Keratinocyte (primary cell): Measurements from ENCODE around the gene MAGI2. TPM values are rescaled to one million over a fixed set of nuclear protein-coding genes. Genes with fewer than 3 reads are reported as not detected.
A peak's percentile ranks its signal among the peaks of the same experiment; 100 is the strongest.

Experiments used
- DNase-seq: peaks from one replicate; pipeline ENCODE4 v3.0.0-alpha.2; 2011; ENCODE audit warnings: low read depth, missing footprints, low spot score
- FAIRE-seq: peaks from 2 replicates; lab custom pipeline; 2011; peaks lifted over from hg19 to GRCh38; lab: Jason Lieb, UNC
- H2AFZ ChIP-seq: 2 replicates; pipeline ENCODE4 v1.6.0; 2012; ENCODE audit warnings: low read length, control low read depth, inconsistent platforms; ENCODE audit not compliant: control insufficient read depth
- H3K27ac ChIP-seq: 2 replicates; pipeline ENCODE4 v1.5.1; 2011; ENCODE audit warnings: low read length; ENCODE audit not compliant: control insufficient read depth, insufficient read depth
- H3K27me3 ChIP-seq: 3 replicates; pipeline ENCODE4 v1.6.0; 2011; ENCODE audit warnings: low read length; ENCODE audit not compliant: control insufficient read depth, insufficient read depth; ENCODE audit errors: extremely low read depth
- H3K36me3 ChIP-seq, 2 experiments: 2 replicates in 1 of 2; 3 replicates in 1 of 2; pipeline ENCODE4 v1.5.1; 2011; ENCODE audit warnings: low read length in 2 of 2, mild to moderate bottlenecking in 1 of 2; ENCODE audit not compliant: control insufficient read depth in 2 of 2, insufficient read depth in 2 of 2; ENCODE audit errors: extremely low read depth in 1 of 2
- H3K4me1 ChIP-seq: 3 replicates; pipeline ENCODE4 v1.5.1; 2011; ENCODE audit warnings: low read length; ENCODE audit not compliant: control insufficient read depth, insufficient read depth; ENCODE audit errors: extremely low read depth
- H3K4me2 ChIP-seq: 3 replicates; pipeline ENCODE4 v1.6.0; 2011; ENCODE audit warnings: low read depth, low read length; ENCODE audit not compliant: control insufficient read depth, insufficient read depth; ENCODE audit errors: extremely low read depth
- H3K4me3 ChIP-seq, 3 experiments: fragments of 200-600 bp in 1 of 3; sonication (generic) in 1 of 3; 2 replicates in 2 of 3; 3 replicates in 1 of 3; pipeline ENCODE4 v1.5.1; 2011 to 2016; ENCODE audit warnings: low read length in 3 of 3, mild to moderate bottlenecking in 3 of 3, control low read depth in 2 of 3, inconsistent platforms in 1 of 3, low read depth in 1 of 3, mixed read lengths in 1 of 3, mixed run types in 1 of 3, moderate library complexity in 1 of 3; ENCODE audit not compliant: control insufficient read depth in 2 of 3, insufficient read depth in 2 of 3; ENCODE audit errors: extremely low read depth in 1 of 3
- H3K79me2 ChIP-seq: 2 replicates; pipeline ENCODE4 v1.6.0; 2012; ENCODE audit warnings: low read length; ENCODE audit not compliant: control insufficient read depth, insufficient read depth
- H3K9ac ChIP-seq: 3 replicates; pipeline ENCODE4 v1.6.0; 2011; ENCODE audit warnings: low read length; ENCODE audit not compliant: control insufficient read depth, insufficient read depth; ENCODE audit errors: extremely low read depth
- H3K9me1 ChIP-seq: 3 replicates; pipeline ENCODE4 v1.6.0; 2011; ENCODE audit warnings: low read length; ENCODE audit not compliant: control insufficient read depth, insufficient read depth; ENCODE audit errors: extremely low read depth
- H3K9me3 ChIP-seq: 2 replicates; pipeline ENCODE4 v1.5.1; 2012; ENCODE audit warnings: low read depth, low read length; ENCODE audit not compliant: control insufficient read depth
- H4K20me1 ChIP-seq: 3 replicates; pipeline ENCODE4 v1.6.0; 2011; ENCODE audit warnings: low read length; ENCODE audit not compliant: control insufficient read depth, insufficient read depth; ENCODE audit errors: extremely low read depth
- CTCF ChIP-seq, 3 experiments: IDR thresholded peaks in 1 of 3; conservative IDR thresholded peaks in 1 of 3; optimal IDR thresholded peaks in 1 of 3; 2 replicates in 2 of 3; 3 replicates in 1 of 3; pipeline versions ENCODE3 to v1.5.1; 2011; ENCODE audit warnings: low read length in 3 of 3, mild to moderate bottlenecking in 3 of 3, moderate library complexity in 2 of 3, control low read depth in 1 of 3, inconsistent platforms in 1 of 3; ENCODE audit not compliant: insufficient read depth in 2 of 3; ENCODE audit errors: extremely low read depth in 1 of 3
- EZH2 ChIP-seq: IDR thresholded peaks from one replicate; pipeline ENCODE4 v1.6.1; 2012; ENCODE audit warnings: inconsistent platforms, mild to moderate bottlenecking, low read length, moderate library complexity
- dilution Hi-C: fragments of 300-500 bp; cut with MboI; formaldehyde crosslinking; loops from one replicate; pipeline ENCODE4 v1.7.0; 2020; ENCODE audit warnings: low sequenced_read_pairs; ENCODE audit not compliant: extremely low pct_ligation_motif_present
- polyA plus RNA-seq, 5 experiments: library from polyadenylated mRNA; depleted of rRNA in 3 of 5; stranded (reverse) in 3 of 5; stranded (forward) in 1 of 5; unstranded in 1 of 5; fragments of >200 nt; gene quantifications; 1 replicate in 1 of 5; 2 replicates in 3 of 5; 3 replicates in 1 of 5; pipeline versions ENCODE4 v1.2.1 to v1.2.3, GENCODE V29; 2011 to 2012; ENCODE audit warnings: missing spikeins in 2 of 5, low read depth in 1 of 5, low replicate concordance in 1 of 5

The MAGI2 gene
- polyA plus RNA-seq, 1 donor (not counting 4 experiments of a cell fraction or from before 2014, with no cell fraction given): 0.07 TPM

- H3K4me3 ChIP-seq: no peak overlapping the region
- H3K4me1 ChIP-seq: peaks cover 3% of the 10 kb centered on the region
- DNase-seq: no peak
- dilution Hi-C loops: no loop called here
- H3K9me3 ChIP-seq: no peaks in the 10 kb centered on the region
- H3K36me3 ChIP-seq: no peaks in the 10 kb centered on the region
- no peaks in the 10 kb centered on the region for H3K79me2 ChIP-seq
- no peak overlapping the region for H3K4me2 ChIP-seq
- no peak overlapping the region for H2AFZ ChIP-seq
- no peaks in the 10 kb centered on the region for H4K20me1 ChIP-seq
- H3K27ac ChIP-seq: no peak overlapping the region
- H3K27me3 ChIP-seq: peaks cover 14% of the 10 kb centered on the region
- FAIRE-seq: no peak
- H3K9me1 ChIP-seq: no peaks in the 10 kb centered on the region
- H3K9ac ChIP-seq: no peak overlapping the region
- no peak for TF ChIP-seq CTCF (optimal IDR thresholded peaks at IDR 0.05 in 1 of 3, IDR thresholded peaks at IDR 0.05 in 1 of 3, conservative IDR thresholded peaks at IDR 0.05 in 1 of 3; ENCODE audit: extremely low read depth in 1 of 3, insufficient read depth in 2 of 3, low read length in 3 of 3)
- no peak for TF ChIP-seq EZH2
These were observed 1432.6 kb downstream of the MAGI2 start for GRCh38 chr7:78020874-78021249.

GRCh38 chr7:78020136-78020873 is 1433.2 kb downstream of the MAGI2 start:
- H3K4me1 ChIP-seq: peaks cover 3% of the 10 kb centered on the region
- no peak overlapping the region for H3K9ac ChIP-seq
- peak overlapping the region in 1 of 3 experiments; percentile 38 for H3K4me3 ChIP-seq
- no peaks in the 10 kb centered on the region for H3K9me1 ChIP-seq
- H3K4me2 ChIP-seq: peak overlapping the region; percentile 14
- FAIRE-seq: peak; percentile 83
- peaks cover 14% of the 10 kb centered on the region for H3K27me3 ChIP-seq
- dilution Hi-C loops: no loop called here
- no peak overlapping the region for H3K27ac ChIP-seq
- H4K20me1 ChIP-seq: no peaks in the 10 kb centered on the region
- no peak for TF ChIP-seq EZH2
- TF ChIP-seq CTCF (optimal IDR thresholded peaks at IDR 0.05 in 1 of 3, IDR thresholded peaks at IDR 0.05 in 1 of 3, conservative IDR thresholded peaks at IDR 0.05 in 1 of 3; ENCODE audit: extremely low read depth in 1 of 3, insufficient read depth in 2 of 3, low read length in 3 of 3): peak; percentile 59
- no peaks in the 10 kb centered on the region for H3K36me3 ChIP-seq
- peak overlapping the region; percentile 52 for H2AFZ ChIP-seq
- H3K9me3 ChIP-seq: no peaks in the 10 kb centered on the region
- no peaks in the 10 kb centered on the region for H3K79me2 ChIP-seq
- peak; percentile 17 for DNase-seq
